T-helper 1 cell treated with Interleukin-12 subunit alpha and Interleukin-12 subunit beta and Interleukin-4 antibody, amounts not matched to agents 30 μg/mL and 1 μg/mL, for 36 hours (primary cell): ENCODE data around the gene APOL3.
A peak's percentile ranks its signal among the peaks of the same experiment; 100 is the strongest.
"Not testable (repeated sequence)": the region's sequence is repeated elsewhere in the genome, so short reads cannot be mapped to it uniquely, and the experiment has no call there.

Source experiments
- H3K27ac Mint-ChIP-seq: one replicate; pipeline ENCODE4 v1.8.0; 2021; ENCODE audit warnings: mild to moderate bottlenecking, mixed read lengths
- H3K27me3 Mint-ChIP-seq: one replicate; pipeline ENCODE4 v1.8.0; 2021; ENCODE audit warnings: low read depth, mixed read lengths
- H3K36me3 Mint-ChIP-seq: one replicate; pipeline ENCODE4 v1.8.0; 2021; ENCODE audit warnings: low read depth, mixed read lengths
- H3K4me1 Mint-ChIP-seq: one replicate; pipeline ENCODE4 v1.8.0; 2021; ENCODE audit warnings: low read depth, mixed read lengths
- H3K4me3 Mint-ChIP-seq: one replicate; pipeline ENCODE4 v1.8.0; 2021; ENCODE audit warnings: mild to moderate bottlenecking, moderate library complexity, mixed read lengths
- H3K9me3 Mint-ChIP-seq: one replicate; pipeline ENCODE4 v1.8.0; 2021; ENCODE audit warnings: mixed read lengths

APOL3 gene

GRCh38 chr22:36182857-36183256 is 22.3 kb upstream of the APOL3 start:
- Mint-ChIP-seq H3K4me3 (no peak overlapping the region), H3K9me3 (no peaks in the 10 kb centered on the region), H3K27ac (no peak overlapping the region), H3K36me3 (no peaks in the 10 kb centered on the region), H3K4me1 (peaks cover 3% of the 10 kb centered on the region), H3K27me3 (peaks cover 14% of the 10 kb centered on the region)

GRCh38 chr22:36182056-36182455 is 21.5 kb upstream of the APOL3 start:
- Mint-ChIP-seq H3K27me3 (peaks cover 14% of the 10 kb centered on the region), H3K27ac (no peak overlapping the region), H3K36me3 (no peaks in the 10 kb centered on the region), H3K4me3 (no peak overlapping the region), H3K4me1 (peaks cover 3% of the 10 kb centered on the region), H3K9me3 (peaks cover 5% of the 10 kb centered on the region)

- Mint-ChIP-seq H3K27ac (no peak overlapping the region), H3K36me3 (no peaks in the 10 kb centered on the region), H3K4me1 (peaks cover 3% of the 10 kb centered on the region), H3K9me3 (peaks cover 9% of the 10 kb centered on the region), H3K27me3 (peaks cover 14% of the 10 kb centered on the region), H3K4me3 (no peak overlapping the region)
Measured at GRCh38 chr22:36180928-36181327, 20.4 kb upstream of the APOL3 start.

- H3K4me3 Mint-ChIP-seq: no peak overlapping the region
- H3K4me1 Mint-ChIP-seq: peaks cover 3% of the 10 kb centered on the region
- no peaks in the 10 kb centered on the region for H3K36me3 Mint-ChIP-seq
- H3K27me3 Mint-ChIP-seq: peaks cover 16% of the 10 kb centered on the region
- peaks cover 9% of the 10 kb centered on the region for H3K9me3 Mint-ChIP-seq
- H3K27ac Mint-ChIP-seq: no peak overlapping the region
Measured at GRCh38 chr22:36180038-36180880, 19.7 kb upstream of the APOL3 start.

- Mint-ChIP-seq H3K36me3 (no peaks in the 10 kb centered on the region), H3K4me1 (peaks cover 3% of the 10 kb centered on the region), H3K27ac (no peak overlapping the region), H3K4me3 (no peak overlapping the region), H3K9me3 (peaks cover 9% of the 10 kb centered on the region), H3K27me3 (peaks cover 5% of the 10 kb centered on the region)
Measured at GRCh38 chr22:36177160-36177559, 16.6 kb upstream of the APOL3 start.

GRCh38 chr22:36175892-36176291 is 15.3 kb upstream of the APOL3 start:
- H3K36me3 Mint-ChIP-seq: no peaks in the 10 kb centered on the region
- no peak overlapping the region for H3K4me3 Mint-ChIP-seq
- no peak overlapping the region for H3K27ac Mint-ChIP-seq
- peaks cover 7% of the 10 kb centered on the region for H3K27me3 Mint-ChIP-seq
- H3K4me1 Mint-ChIP-seq: peaks cover 3% of the 10 kb centered on the region
- H3K9me3 Mint-ChIP-seq: peaks cover 9% of the 10 kb centered on the region

- H3K36me3 Mint-ChIP-seq: no peaks in the 10 kb centered on the region
- no peak overlapping the region for H3K4me3 Mint-ChIP-seq
- peaks cover 8% of the 10 kb centered on the region for H3K4me1 Mint-ChIP-seq
- peaks cover 11% of the 10 kb centered on the region for H3K27me3 Mint-ChIP-seq
- H3K27ac Mint-ChIP-seq: no peak overlapping the region
- peaks cover 2% of the 10 kb centered on the region for H3K9me3 Mint-ChIP-seq
Measured at GRCh38 chr22:36171941-36172340, 11.4 kb upstream of the APOL3 start.

GRCh38 chr22:36166518-36167220 is 6.1 kb upstream of the APOL3 start:
- peak overlapping the region; percentile 53 for H3K4me3 Mint-ChIP-seq
- H3K27ac Mint-ChIP-seq: peak overlapping the region; percentile 72
- H3K9me3 Mint-ChIP-seq: no peaks in the 10 kb centered on the region
- H3K36me3 Mint-ChIP-seq: no peaks in the 10 kb centered on the region
- peaks cover 54% of the 10 kb centered on the region for H3K4me1 Mint-ChIP-seq
- H3K27me3 Mint-ChIP-seq: peaks cover 4% of the 10 kb centered on the region

- Mint-ChIP-seq H3K9me3 (no peaks in the 10 kb centered on the region), H3K36me3 (no peaks in the 10 kb centered on the region), H3K4me3 (no peak overlapping the region), H3K4me1 (peaks cover 59% of the 10 kb centered on the region), H3K27me3 (peaks cover 3% of the 10 kb centered on the region), H3K27ac (peak overlapping the region; percentile 34)
Measured at GRCh38 chr22:36166086-36166485, 5.5 kb upstream of the APOL3 start.

- Mint-ChIP-seq H3K9me3 (no peaks in the 10 kb centered on the region), H3K27me3 (peaks cover 3% of the 10 kb centered on the region), H3K27ac (no peak overlapping the region), H3K36me3 (peaks cover 3% of the 10 kb centered on the region), H3K4me3 (no peak overlapping the region), H3K4me1 (peaks cover 66% of the 10 kb centered on the region)
Measured at GRCh38 chr22:36165141-36165540, 4.6 kb upstream of the APOL3 start.

- Mint-ChIP-seq H3K36me3 (peaks cover 8% of the 10 kb centered on the region), H3K27me3 (peaks cover 3% of the 10 kb centered on the region), H3K9me3 (no peaks in the 10 kb centered on the region), H3K27ac (no peak overlapping the region), H3K4me3 (no peak overlapping the region), H3K4me1 (peaks cover 68% of the 10 kb centered on the region)
Measured at GRCh38 chr22:36164621-36165020, 4.1 kb upstream of the APOL3 start.

GRCh38 chr22:36163497-36163896 is 2.9 kb upstream of the APOL3 start:
- Mint-ChIP-seq H3K27me3 (no peaks in the 10 kb centered on the region), H3K4me1 (peaks cover 79% of the 10 kb centered on the region), H3K4me3 (peak overlapping the region; percentile 53)

GRCh38 chr22:36162127-36163034 is 1.8 kb upstream of the APOL3 start:
- H3K36me3 Mint-ChIP-seq: peaks cover 22% of the 10 kb centered on the region
- no peaks in the 10 kb centered on the region for H3K9me3 Mint-ChIP-seq
- peaks cover 82% of the 10 kb centered on the region for H3K4me1 Mint-ChIP-seq
- H3K27ac Mint-ChIP-seq: peak overlapping the region; percentile 95
- peak overlapping the region; percentile 93 for H3K4me3 Mint-ChIP-seq
- no peaks in the 10 kb centered on the region for H3K27me3 Mint-ChIP-seq

More at GRCh38 chr22:36163497-36163896, 2.9 kb upstream of the APOL3 start:
- Mint-ChIP-seq H3K9me3 (no peaks in the 10 kb centered on the region), H3K27ac (peak overlapping the region; percentile 62), H3K36me3 (peaks cover 19% of the 10 kb centered on the region)

- H3K27me3 Mint-ChIP-seq, H3K9me3 Mint-ChIP-seq: not testable (repeated sequence)
- H3K4me1 Mint-ChIP-seq: peaks cover 82% of the 10 kb centered on the region
- H3K4me3 Mint-ChIP-seq: peak overlapping the region; percentile 93
- peak overlapping the region; percentile 95 for H3K27ac Mint-ChIP-seq
- H3K36me3 Mint-ChIP-seq: peaks cover 28% of the 10 kb centered on the region
Measured at GRCh38 chr22:36161793-36162126, 1.2 kb upstream of the APOL3 start.
